ENCODE results near the gene CEP43. TPM values are rescaled to one million over a fixed set of nuclear protein-coding genes. Genes with fewer than 3 reads are reported as not detected.

CEP43 gene
- total and polyA plus RNA-seq, 2 of the 8 experiments (the other 6 are each of a cell fraction or from before 2014, with no cell fraction given): 12.0 to 31.2 TPM

DNA sequence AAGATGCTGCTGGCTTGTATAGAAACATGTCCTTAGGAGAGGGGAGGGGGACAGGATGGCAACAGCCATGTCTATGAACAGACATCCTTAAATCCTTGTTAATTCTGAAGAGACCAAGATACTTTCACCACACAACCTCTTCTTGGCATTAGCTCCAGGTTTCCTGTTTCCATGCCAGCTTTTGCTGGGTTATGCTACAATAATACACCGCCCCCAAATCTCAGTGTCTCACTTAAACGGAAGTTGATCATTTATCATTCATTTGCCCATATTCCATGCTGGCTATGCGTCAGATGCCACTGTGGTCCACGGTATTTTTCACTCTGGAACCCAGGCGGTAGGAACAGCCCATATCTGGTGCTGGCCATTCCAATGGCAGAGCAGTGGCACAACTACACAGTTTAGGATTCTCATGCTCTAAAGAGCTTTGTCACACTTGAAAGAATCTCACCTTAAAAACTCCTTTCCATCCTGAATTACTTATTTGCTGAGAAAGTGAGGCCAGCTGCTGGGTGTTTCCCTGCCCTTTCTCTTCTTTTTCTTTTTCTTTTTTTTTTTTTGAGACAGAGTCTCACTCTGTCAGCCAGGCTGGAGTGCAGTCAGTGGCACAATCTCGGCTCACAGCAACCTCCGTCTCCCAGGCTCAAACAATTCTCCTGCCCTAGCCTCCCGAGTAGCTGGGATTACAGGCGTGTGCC, 39.1 kb upstream of the CEP43 start:
- H2BK120ac ChIP-seq (replicated peaks; ENCODE audit: low read depth, low read length): no peak overlapping the region
- peaks cover 17% of the 10 kb centered on the region; the same call in 1 of the 2 replicates for H3K23me2 ChIP-seq (ENCODE audit: low read depth, low read length)
- no peaks in the 10 kb centered on the region for H4K20me1 ChIP-seq (replicated peaks in 1 of 2; ENCODE audit: control insufficient read depth in 1 of 2, insufficient read depth in 2 of 2, low read length in 2 of 2)
- H3K56ac ChIP-seq (replicated peaks; ENCODE audit: insufficient read length, low read depth, low read length): no peak overlapping the region
- H4K5ac ChIP-seq (ENCODE audit: insufficient read length, low read depth, low read length): no peak overlapping the region
- DNase-seq (ENCODE audit: low read depth in 1 of 2, low spot score in 2 of 2): no peak
- no peak for FAIRE-seq
- H3K4me3 ChIP-seq (ENCODE audit: extremely low read depth in 1 of 4, insufficient read depth in 2 of 4, low read depth in 3 of 4, low read length in 4 of 4): no peak overlapping the region
- H2BK15ac ChIP-seq (ENCODE audit: low read length): 0 out of 2 replicates have a peak overlapping the region, but pooled peaks have one; percentile 81
- no peak overlapping the region for H3K27ac ChIP-seq (ENCODE audit: low read depth, low read length)
- no peak overlapping the region for H3K4ac ChIP-seq (replicated peaks; ENCODE audit: insufficient read length, low read depth, low read length)
- POLR2A ChIA-PET (ENCODE audit: partially characterized antibody): interaction anchor here (0.6 to 1.2 kb wide), 3 partner anchors 11 to 338 kb away, joined by 3 to 4 read pairs (median 3); no protein-coding TSS in a partner anchor
- H3K14ac ChIP-seq (ENCODE audit: insufficient read length): no peak overlapping the region
- H3K79me2 ChIP-seq (ENCODE audit: control insufficient read depth in 1 of 2, insufficient read depth in 2 of 2, low read length in 2 of 2): no peaks in the 10 kb centered on the region
- H3K4me1 ChIP-seq (replicated peaks in 1 of 4; ENCODE audit: control insufficient read depth in 3 of 4, insufficient read depth in 4 of 4, low read length in 3 of 4): peaks cover 2 to 12% (median 5%) of the 10 kb centered on the region in 4 experiments; a peak in 6 of 7 replicates
- no peak overlapping the region for H3K4me2 ChIP-seq (ENCODE audit: insufficient read depth in 1 of 2, low read depth in 2 of 2, low read length in 2 of 2)
- no peaks in the 10 kb centered on the region for H3K79me1 ChIP-seq (ENCODE audit: low read depth, low read length)
- peaks cover 0 to 6% (median 0%) of the 10 kb centered on the region in 4 experiments; a peak in 3 of 7 replicates for H3K27me3 ChIP-seq (replicated peaks in 1 of 4; ENCODE audit: control insufficient read depth in 3 of 4, extremely low read depth in 1 of 4, insufficient read depth in 3 of 4, low read length in 3 of 4)
- CTCF ChIA-PET (ENCODE audit: partially characterized antibody): interaction anchor here (1.3 to 2.4 kb wide), 6 partner anchors 9 to 188 kb away, joined by 3 to 10 read pairs (median 4); no protein-coding TSS in a partner anchor
- H2BK12ac ChIP-seq (ENCODE audit: low read depth, low read length): no peak overlapping the region
- H4K91ac ChIP-seq (replicated peaks; ENCODE audit: insufficient read length, low read length): no peak overlapping the region
- no peak overlapping the region for H3K18ac ChIP-seq (ENCODE audit: extremely low read depth, low read length)
- H3K23ac ChIP-seq (ENCODE audit: insufficient read length): no peak overlapping the region
- WGBS, 2 experiments (ENCODE audit: extremely low coverage in 1 of 2, insufficient coverage in 1 of 2, insufficient read length in 1 of 2, insufficient replicate concordance in 2 of 2, low coverage in 1 of 2, low lambda C conversion rate in 2 of 2, missing lambda C conversion rate in 1 of 2): 83% methylated on average over 5 of the region's 9 CpGs; no CpG with 5 or more reads in 1 of the 2 experiments
- no peak overlapping the region for H2BK20ac ChIP-seq (ENCODE audit: low read length)
- no peak overlapping the region for H2BK5ac ChIP-seq (ENCODE audit: low read depth, low read length)
- H3K9me3 ChIP-seq (ENCODE audit: insufficient read depth in 2 of 2, low read depth in 1 of 2, low read length in 1 of 2): peaks cover 6 to 10% of the 10 kb centered on the region in 2 experiments; a peak in 1 of 4 replicates
- H3K36me3 ChIP-seq (ENCODE audit: control insufficient read depth in 2 of 4, insufficient read depth in 4 of 4, low read length in 3 of 4): no peaks in the 10 kb centered on the region
- H2AK5ac ChIP-seq (ENCODE audit: low read depth, low read length): no peak overlapping the region
- H3K9ac ChIP-seq (replicated peaks in 1 of 4; ENCODE audit: extremely low read depth in 1 of 4, low read depth in 3 of 4, low read length in 3 of 4): no peak overlapping the region
- H2AFZ ChIP-seq (ENCODE audit: low read length): no peak overlapping the region
- no peak overlapping the region for H4K8ac ChIP-seq (ENCODE audit: extremely low read depth, insufficient read depth, low read length)
- no peak for TF ChIP-seq BACH1 (IDR thresholded peaks at IDR 0.05; ENCODE audit: low read length)
- TF ChIP-seq, protein P1, sequence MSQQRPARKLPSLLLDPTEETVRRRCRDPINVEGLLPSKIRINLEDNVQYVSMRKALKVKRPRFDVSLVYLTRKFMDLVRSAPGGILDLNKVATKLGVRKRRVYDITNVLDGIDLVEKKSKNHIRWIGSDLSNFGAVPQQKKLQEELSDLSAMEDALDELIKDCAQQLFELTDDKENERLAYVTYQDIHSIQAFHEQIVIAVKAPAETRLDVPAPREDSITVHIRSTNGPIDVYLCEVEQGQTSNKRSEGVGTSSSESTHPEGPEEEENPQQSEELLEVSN (IDR thresholded peaks at IDR 0.05): no peak
- no peak for TF ChIP-seq BCL11A (IDR thresholded peaks at IDR 0.05; ENCODE audit: low read depth in 2 of 2, low read length in 2 of 2)
- TF ChIP-seq SP4 (IDR thresholded peaks at IDR 0.05; ENCODE audit: low read length): no peak
- no peak for TF ChIP-seq HDAC2 (IDR thresholded peaks at IDR 0.05; ENCODE audit: borderline replicate concordance in 1 of 2, low read depth in 2 of 2, low read length in 2 of 2)
- TF ChIP-seq, protein P2, sequence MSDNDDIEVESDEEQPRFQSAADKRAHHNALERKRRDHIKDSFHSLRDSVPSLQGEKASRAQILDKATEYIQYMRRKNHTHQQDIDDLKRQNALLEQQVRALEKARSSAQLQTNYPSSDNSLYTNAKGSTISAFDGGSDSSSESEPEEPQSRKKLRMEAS (IDR thresholded peaks at IDR 0.05): no peak
- TF ChIP-seq KDM4A (IDR thresholded peaks at IDR 0.05; ENCODE audit: low read depth, low read length, severe bottlenecking): no peak
- no peak for TF ChIP-seq YY1 (IDR thresholded peaks at IDR 0.05; ENCODE audit: low read depth, low read length)
- no peak for TF ChIP-seq CBX5 (IDR thresholded peaks at IDR 0.05; ENCODE audit: low read depth, low read length)
- TF ChIP-seq EZH2 (IDR thresholded peaks at IDR 0.05; ENCODE audit: low read depth, low read length, severe bottlenecking): no peak
- no peak for TF ChIP-seq ZNF274 (IDR thresholded peaks at IDR 0.05; ENCODE audit: borderline replicate concordance, extremely low read depth, low read length)
